PC-3 (cell line): Measurements from ENCODE around the gene AFG3L2. TPM values are rescaled to one million over a fixed set of nuclear protein-coding genes. Genes with fewer than 3 reads are reported as not detected.

Experiments used
- ATAC-seq: fragments of 200-7000 bp; cut with Tn5 transposase; 2 replicates; pipeline ENCODE4 v1.9.1; 2020; ENCODE audit warnings: mild to moderate bottlenecking, moderate library complexity
- BruUV-seq: library from RNA; stranded (reverse); fragments of 400-500 nt; replicated peaks from 2 replicates; lab custom pipeline; 2021; lab: Mats Ljungman, UMichigan
- CTCF ChIA-PET: fragments of 300-600 bp; sonication (Branson Sonifier 250); formaldehyde crosslinking; loops from one replicate; lab custom pipeline; 2022; ENCODE audit warnings: antibody characterized with exemption; lab: Charles Lee
- POLR2A ChIA-PET: fragments of 300-600 bp; sonication (Branson Sonifier 250); formaldehyde crosslinking; loops from one replicate; lab custom pipeline; 2022; ENCODE audit warnings: antibody characterized with exemption; ENCODE audit not compliant: unreplicated experiment; lab: Charles Lee
- DNase-seq: peaks from one replicate; pipeline ENCODE4 v3.0.0-alpha.2; 2015
- H2AFZ ChIP-seq: fragments of 300-600 bp; sonication (generic); 2 replicates; pipeline ENCODE4 v1.6.0; 2016; ENCODE audit warnings: antibody characterized with exemption, low read length
- H3F3A ChIP-seq: fragments of 300-600 bp; sonication (generic); one replicate; pipeline ENCODE4 v1.6.0; 2017; ENCODE audit warnings: antibody characterized with exemption, low read length, control low read depth, mild to moderate bottlenecking; ENCODE audit not compliant: unreplicated experiment
- H3K27ac ChIP-seq: fragments of 300-600 bp; sonication (generic); 2 replicates; pipeline ENCODE4 v1.5.1; 2016; ENCODE audit warnings: mild to moderate bottlenecking, low read length
- H3K27me3 ChIP-seq: fragments of 300-600 bp; sonication (generic); 2 replicates; pipeline ENCODE4 v1.6.1; 2016; ENCODE audit warnings: low read length, mixed read lengths
- H3K36me3 ChIP-seq: fragments of 300-600 bp; sonication (generic); 2 replicates; pipeline ENCODE4 v1.6.1; 2016; ENCODE audit warnings: low read depth, mixed run types, low read length, mixed read lengths
- H3K4me1 ChIP-seq: fragments of 300-600 bp; sonication (generic); 2 replicates; pipeline ENCODE4 v1.5.1; 2016; ENCODE audit warnings: low read length; ENCODE audit not compliant: insufficient read depth
- H3K4me2 ChIP-seq: fragments of 300-600 bp; sonication (generic); 2 replicates; pipeline ENCODE4 v1.6.0; 2016; ENCODE audit warnings: low read length
- H3K4me3 ChIP-seq: fragments of 300-600 bp; sonication (generic); 2 replicates; pipeline ENCODE4 v1.5.1; 2016; ENCODE audit warnings: mild to moderate bottlenecking, low read length, mixed read lengths
- H3K79me2 ChIP-seq: fragments of 300-600 bp; sonication (generic); 2 replicates; pipeline ENCODE4 v1.6.1; 2017; ENCODE audit warnings: low read length, mixed read lengths
- H3K9ac ChIP-seq: fragments of 300-600 bp; sonication (generic); 2 replicates; pipeline ENCODE4 v1.6.0; 2016; ENCODE audit warnings: mild to moderate bottlenecking, low read length
- H3K9me2 ChIP-seq: fragments of 300-600 bp; sonication (generic); replicated peaks from 2 replicates; pipeline ENCODE4 v1.6.1; 2016; ENCODE audit warnings: mixed run types, low read length, mixed read lengths
- H3K9me3 ChIP-seq: fragments of 300-600 bp; sonication (generic); 2 replicates; pipeline ENCODE4 v1.6.1; 2016; ENCODE audit warnings: low read length, mixed read lengths
- H4K20me1 ChIP-seq: fragments of 300-600 bp; sonication (generic); 2 replicates; pipeline ENCODE4 v1.6.1; 2016; ENCODE audit warnings: low read length, mixed read lengths
- CTCF ChIP-seq: fragments of 300-600 bp; sonication (generic); conservative IDR thresholded peaks from 2 replicates; pipeline ENCODE4 v1.5.1; 2017; ENCODE audit warnings: antibody characterized with exemption, low read depth, mild to moderate bottlenecking, low read length
- EZH2 ChIP-seq: fragments of 300-600 bp; sonication (generic); IDR thresholded peaks from one replicate; pipeline ENCODE4 v1.6.1; 2017; ENCODE audit warnings: antibody characterized with exemption, mild to moderate bottlenecking, low read length; ENCODE audit not compliant: unreplicated experiment
- EZH2phosphoT487 ChIP-seq: fragments of 300-600 bp; sonication (generic); IDR thresholded peaks from 2 replicates; pipeline ENCODE4 v1.6.1; 2018; ENCODE audit warnings: mild to moderate bottlenecking, antibody characterized with exemption, low read length, borderline replicate concordance
- intact Hi-C: fragments of 100-400 bp; cut with micrococcal nuclease; formaldehyde crosslinking; loops from 2 replicates; pipeline ENCODE4 v1.9.0; 2023
- total RNA-seq: library from RNA; depleted of rRNA; stranded (reverse); fragments of >200 nt; gene quantifications from 2 replicates; pipeline ENCODE4 v1.2.3, GENCODE V29; 2014

The AFG3L2 gene
- total RNA-seq, 1 experiment from 2014 or later = 79.3 TPM

DNA sequence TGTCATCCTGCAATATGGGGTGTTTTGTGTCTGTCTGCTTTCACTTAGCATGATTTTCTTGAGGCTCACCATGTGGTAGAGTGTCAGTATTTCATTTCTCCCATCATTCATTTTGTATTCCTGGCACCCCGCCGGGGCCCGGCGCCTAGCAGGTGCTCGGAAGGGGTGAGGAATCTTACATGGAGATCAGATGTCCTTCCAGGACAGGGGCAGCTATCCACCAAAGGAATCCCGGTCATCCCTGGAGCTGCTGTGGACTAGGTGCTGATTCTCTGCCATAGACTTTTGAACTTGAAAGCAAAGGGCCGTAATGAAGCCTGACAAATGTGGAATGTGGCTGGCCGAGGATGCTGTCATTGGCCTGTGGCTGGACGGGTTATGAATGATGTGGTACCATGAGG is 33.1 kb upstream of the AFG3L2 start:
- Histone ChIP-seq H3K27me3 (0 out of 2 replicates have a peak, but pooled peaks cover 4% of the 10 kb centered on the region), H3K79me2 (peaks cover 43% of the 10 kb centered on the region), H3K9me3 (no peaks in the 10 kb centered on the region), H3K9ac (no peak overlapping the region), H3K36me3 (no peaks in the 10 kb centered on the region), H2AFZ (no peak overlapping the region), H3K4me1 (peaks cover 6% of the 10 kb centered on the region), H4K20me1 (no peaks in the 10 kb centered on the region), H3K9me2 (no peaks in the 10 kb centered on the region), H3K4me3 (no peak overlapping the region), H3K27ac (no peak overlapping the region), H3F3A (no peaks in the 10 kb centered on the region), H3K4me2 (peak overlapping the region; percentile 95)
- ATAC-seq = no peak
- no peak for DNase-seq
- no TSS peak for BruUV-seq
- POLR2A ChIA-PET = no interaction called here
- CTCF ChIA-PET = no interaction called here
- no peak for TF ChIP-seq CTCF
- no peak for TF ChIP-seq EZH2
- TF ChIP-seq EZH2phosphoT487 = no peak
- intact Hi-C loops = no loop called here

DNA sequence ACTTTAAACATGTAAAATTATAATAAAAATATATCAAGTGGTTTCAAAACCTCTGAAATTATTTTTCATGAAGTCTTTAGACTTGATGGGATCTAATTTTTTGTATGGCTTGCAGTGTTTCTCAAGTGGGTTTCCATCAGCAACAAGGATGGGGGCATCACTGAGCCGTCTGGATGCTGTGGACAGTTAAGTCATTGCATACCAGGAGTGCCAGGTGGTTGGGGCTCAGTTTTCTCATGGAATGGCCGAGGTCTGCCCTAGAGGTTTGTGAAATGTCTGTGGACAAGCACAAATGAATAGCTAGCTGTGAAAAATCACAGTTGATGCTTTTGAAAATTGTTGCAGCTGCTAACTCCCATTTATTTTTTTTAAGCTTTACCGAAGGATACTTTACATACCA is 32.4 kb upstream of the AFG3L2 start:
- POLR2A ChIA-PET = no interaction called here
- Histone ChIP-seq H3K4me1 (peaks cover 9% of the 10 kb centered on the region), H3K27me3 (0 out of 2 replicates have a peak, but pooled peaks cover 4% of the 10 kb centered on the region), H3F3A (no peaks in the 10 kb centered on the region), H4K20me1 (no peaks in the 10 kb centered on the region), H3K9me3 (no peaks in the 10 kb centered on the region), H2AFZ (no peak overlapping the region), H3K4me3 (no peak overlapping the region), H3K27ac (no peak overlapping the region), H3K36me3 (no peaks in the 10 kb centered on the region), H3K9ac (no peak overlapping the region), H3K9me2 (no peaks in the 10 kb centered on the region), H3K79me2 (peaks cover 43% of the 10 kb centered on the region), H3K4me2 (peak overlapping the region; percentile 95)
- no peak for ATAC-seq
- no TSS peak for BruUV-seq
- no peak for DNase-seq
- TF ChIP-seq EZH2phosphoT487 (no peak), CTCF (no peak), EZH2 (no peak)
- intact Hi-C loops = no loop called here
- CTCF ChIA-PET = no interaction called here

DNA sequence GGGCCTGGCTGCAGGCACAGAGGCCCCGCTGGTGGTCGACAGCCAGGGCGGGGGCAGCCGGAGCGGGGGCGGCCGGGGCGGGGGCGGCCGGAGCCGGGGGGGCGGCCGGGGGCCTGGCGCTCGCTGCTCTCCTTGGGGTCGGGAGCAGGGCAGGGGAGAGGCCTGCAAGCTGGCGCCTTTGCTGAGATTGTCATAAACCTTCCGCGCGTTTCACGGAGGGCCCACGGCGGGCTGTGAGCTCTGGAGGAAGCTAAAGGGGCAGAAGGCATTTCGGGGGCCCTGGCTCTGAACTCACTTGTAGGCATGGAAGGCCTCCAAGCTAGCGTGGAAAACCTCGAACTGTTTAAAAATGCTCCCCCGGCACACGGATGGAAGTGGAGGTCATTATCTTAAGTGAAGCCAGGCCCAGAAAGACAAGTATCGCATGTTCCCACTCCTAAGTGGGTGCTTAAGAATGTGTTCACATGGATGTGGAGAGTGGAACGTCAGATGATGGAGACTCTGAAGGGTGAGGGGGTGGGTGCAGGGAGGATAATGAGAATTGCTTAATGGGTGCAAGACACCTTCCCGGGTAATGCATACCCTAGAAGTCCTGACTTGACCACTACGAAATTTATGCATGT is 31.3 kb upstream of the AFG3L2 start:
- ChIA-PET POLR2A (interaction anchor here (0.6 to 1.0 kb wide), 4 partner anchors 14 to 475 kb away, joined by 3 to 8 read pairs (median 6); partner anchors contain the start of gene AFG3L2), CTCF (interaction anchor here (0.5 to 1.0 kb wide), 3 partner anchors 16 to 526 kb away, joined by 3 to 5 read pairs (median 3); no protein-coding TSS in a partner anchor)
- DNase-seq = peak; percentile 23
- Histone ChIP-seq H3K4me1 (peaks cover 18% of the 10 kb centered on the region), H3K9ac (peak overlapping the region; percentile 84), H2AFZ (peak overlapping the region; percentile 56), H3F3A (no peaks in the 10 kb centered on the region), H3K36me3 (no peaks in the 10 kb centered on the region), H4K20me1 (no peaks in the 10 kb centered on the region), H3K4me3 (peak overlapping the region; percentile 87), H3K27me3 (0 out of 2 replicates have a peak, but pooled peaks cover 4% of the 10 kb centered on the region), H3K9me3 (no peaks in the 10 kb centered on the region), H3K9me2 (no peaks in the 10 kb centered on the region), H3K4me2 (peak overlapping the region; percentile 96), H3K27ac (0 out of 2 replicates have a peak overlapping the region, but pooled peaks have one; percentile 44), H3K79me2 (peaks cover 43% of the 10 kb centered on the region)
- ATAC-seq = peak; percentile 7
- TF ChIP-seq CTCF (no peak), EZH2phosphoT487 (no peak), EZH2 (no peak)
- intact Hi-C loops = no loop called here
- no TSS peak for BruUV-seq
